GM19463 (cell line): Measurements from ENCODE around the gene FUT2.

ENCODE experiments used
- ATAC-seq: cut with Tn5 transposase; IDR thresholded peaks from one replicate; pipeline ENCODE4 v1.9.1; 2021; ENCODE audit warnings: mild to moderate bottlenecking, moderate library complexity; ENCODE audit not compliant: unreplicated experiment

Gene FUT2

DNA sequence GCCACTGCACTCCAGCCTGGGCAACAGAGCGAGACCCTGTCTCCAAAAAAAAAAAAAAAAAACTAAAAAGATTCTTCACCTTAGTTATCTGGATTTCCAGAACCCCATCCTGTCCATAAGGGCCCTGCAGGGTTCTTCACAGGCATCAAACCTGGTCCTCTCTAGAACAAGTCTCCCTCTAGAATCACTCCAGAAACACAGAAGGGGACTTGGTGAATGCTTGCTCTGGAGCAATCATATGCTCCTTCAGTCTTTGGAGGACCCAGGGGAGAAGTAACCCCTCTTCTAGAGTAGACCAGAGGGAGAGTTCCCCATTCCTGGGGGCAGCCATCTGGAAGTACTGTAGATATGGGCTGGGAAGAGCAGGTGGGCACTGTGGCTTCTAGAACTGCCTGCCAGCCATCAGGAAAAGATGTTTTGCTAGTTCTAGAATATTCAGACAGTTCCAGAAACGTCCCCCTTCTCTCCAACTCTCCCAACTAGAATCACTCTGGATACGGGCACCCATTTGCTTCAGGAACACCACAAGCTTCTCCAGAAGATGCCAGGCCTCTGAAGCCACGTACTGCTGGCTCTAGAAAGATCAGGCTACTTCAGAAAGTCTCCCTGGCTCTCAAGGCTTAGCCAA is 53.9 kb downstream of the FUT2 start:
- ATAC-seq, result no peak

DNA sequence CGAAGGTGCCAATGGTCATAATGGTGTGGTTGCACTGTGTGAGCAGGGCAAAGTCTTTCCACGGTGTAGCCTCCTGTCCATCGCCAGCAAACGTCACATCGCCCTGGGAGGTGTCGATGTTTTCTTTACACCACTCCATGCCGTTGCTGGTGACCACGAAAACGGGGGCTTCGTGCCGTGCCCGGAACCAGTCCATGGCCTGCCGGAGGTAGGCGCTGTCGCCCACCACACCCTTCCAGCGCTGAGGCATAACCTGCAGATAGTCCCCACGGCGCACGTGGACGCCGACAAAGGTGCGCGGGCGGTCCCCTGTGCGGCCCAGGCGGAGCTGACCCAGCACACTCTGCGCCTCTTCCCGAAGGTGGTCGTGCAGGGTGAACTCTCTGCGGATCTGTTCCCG is 54.6 kb downstream of the FUT2 start:
- no peak for ATAC-seq

DNA sequence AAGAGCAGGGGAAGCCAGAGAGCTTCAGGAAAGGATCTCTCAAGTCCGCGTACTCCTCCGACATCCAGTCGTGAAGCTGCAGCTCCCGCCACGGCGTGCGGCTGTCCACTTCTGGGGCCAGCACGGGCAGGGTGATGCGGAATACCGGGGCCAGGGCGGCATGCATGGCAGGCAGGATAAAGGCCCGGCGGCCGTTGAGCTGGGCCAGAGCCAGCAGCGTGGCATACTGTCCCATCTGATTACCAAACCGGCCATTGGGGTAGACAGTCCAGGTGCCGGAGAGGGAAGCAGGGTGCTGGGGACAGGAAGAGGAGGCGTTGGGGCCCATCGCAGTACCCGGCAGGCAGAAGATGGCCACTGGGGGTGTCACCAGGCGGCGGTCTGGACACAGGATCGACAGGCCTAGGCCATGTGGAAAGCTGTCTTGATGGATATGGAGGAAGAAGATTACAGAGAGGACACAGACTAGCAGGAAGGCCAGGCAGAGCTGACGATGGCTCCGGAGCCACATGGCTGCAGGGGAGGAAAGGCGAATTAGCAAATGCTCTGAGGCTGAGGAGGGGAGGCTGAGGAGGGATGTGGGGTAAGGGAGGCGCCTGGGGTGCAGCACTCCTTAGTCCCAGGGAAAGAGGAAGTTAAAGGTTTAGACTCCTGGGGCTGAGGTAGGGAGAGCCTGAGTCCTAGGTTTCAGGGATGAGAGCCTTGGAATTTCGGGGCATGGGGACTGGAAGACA is 55.2 kb downstream of the FUT2 start:
- ATAC-seq, result no peak

DNA sequence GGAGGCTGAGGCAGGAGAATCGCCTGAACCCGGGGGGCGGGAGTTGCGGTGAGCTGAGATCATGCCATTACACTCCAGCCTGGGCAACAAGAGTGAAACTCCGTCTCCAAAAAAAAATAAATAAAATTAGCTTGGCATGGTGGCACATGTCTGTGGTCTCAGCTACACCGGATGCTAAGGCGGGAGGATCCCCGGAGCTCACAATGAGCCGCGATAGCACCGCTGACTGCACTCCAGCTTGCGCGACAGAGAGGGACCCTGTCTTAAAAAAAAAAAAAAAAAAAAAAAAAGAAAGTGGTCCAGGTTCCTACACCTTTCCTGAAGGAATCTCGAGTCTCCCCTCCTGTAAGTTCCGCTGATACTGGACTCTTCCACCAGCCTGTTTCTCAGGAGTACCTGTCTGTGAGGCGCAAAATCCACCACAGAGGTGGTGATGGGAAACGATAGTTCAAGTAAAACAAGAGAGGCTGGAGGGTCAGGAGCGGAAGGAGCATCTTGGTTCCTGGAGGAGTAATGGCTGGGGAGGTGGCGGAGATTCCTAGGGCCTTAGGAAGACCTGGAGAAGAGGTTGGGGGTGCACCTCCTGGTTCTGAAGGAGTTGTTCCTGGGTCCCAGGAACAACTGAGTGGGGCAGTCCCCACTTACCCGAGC is 56.2 kb downstream of the FUT2 start:
- no peak for ATAC-seq

DNA sequence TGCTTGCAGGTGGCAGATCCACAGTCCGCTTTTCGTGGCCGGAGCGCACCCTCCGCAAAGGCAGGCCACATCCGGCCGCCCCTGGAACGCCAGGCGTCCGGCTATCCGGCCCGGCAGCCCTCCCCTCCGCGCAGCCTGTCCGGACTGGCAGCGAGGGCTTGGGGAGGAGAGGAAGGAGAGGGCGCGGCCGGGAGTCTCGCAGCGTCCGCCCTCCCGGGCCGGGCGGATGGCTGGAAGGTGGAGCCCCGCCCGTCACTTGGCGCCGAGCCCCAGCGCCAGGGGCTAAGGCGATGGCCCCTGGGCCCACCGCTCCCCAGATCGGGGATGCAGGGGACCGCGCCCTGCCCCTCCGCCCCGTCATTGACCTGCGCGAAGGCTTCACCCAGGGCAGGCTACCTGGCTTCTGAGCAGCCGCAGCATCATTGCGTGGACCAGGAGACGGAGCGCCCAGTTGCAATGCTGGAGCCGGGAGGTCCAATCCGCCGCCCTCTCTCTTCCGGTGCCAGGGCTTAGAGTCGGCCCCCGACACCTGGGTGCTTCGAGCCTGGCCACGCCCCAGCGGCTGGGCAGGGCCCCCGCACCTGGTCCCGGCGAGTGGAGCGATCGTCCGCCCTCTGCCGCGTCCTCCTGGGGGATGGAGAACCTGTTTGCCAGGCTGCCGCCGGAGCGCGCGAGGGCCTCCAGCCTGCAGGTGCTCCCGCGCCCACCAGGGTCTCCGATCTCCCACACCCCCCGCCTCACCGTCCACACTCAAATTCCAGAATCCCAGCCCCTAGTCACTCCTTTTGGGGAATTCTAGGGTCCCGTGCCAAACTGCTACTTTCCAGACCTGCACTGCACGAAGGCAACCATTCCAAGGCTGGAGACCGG is 57.0 kb downstream of the FUT2 start, which contains the start of gene FUT1:
TSS of gene FUT1 (minus strand) at position 146 of the 870 bp plus-strand sequence. CDS start 1,360 bp downstream, outside the sequence.
- no peak for ATAC-seq

DNA sequence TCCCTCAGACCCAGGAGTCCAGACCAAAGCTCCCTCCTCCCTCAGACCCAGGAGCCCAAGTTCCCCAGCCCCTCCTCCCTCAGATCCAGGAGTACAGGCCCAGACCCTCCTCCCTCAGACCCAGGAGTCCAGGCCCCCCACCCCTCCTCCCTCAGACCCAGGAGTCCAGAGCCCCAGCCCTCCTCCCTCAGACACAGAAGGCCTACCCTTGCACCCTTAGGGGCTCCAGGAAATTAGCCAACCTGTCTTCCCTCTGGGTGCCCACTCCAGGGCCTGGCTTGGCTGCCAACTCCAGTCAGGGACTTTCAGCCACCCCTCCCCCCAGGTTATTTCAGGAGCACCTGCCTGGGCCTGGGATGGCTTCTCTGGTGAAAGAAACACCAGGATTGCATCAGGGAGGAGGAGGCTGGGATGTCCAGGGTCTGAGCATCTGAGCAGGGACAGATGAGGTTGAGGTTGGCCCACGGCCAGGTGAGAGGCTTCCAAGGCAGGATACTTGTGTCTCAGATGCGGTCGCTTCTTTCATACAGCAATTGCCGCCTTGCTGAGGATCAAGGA is 59.4 kb downstream of the FUT2 start, which contains the start of gene FGF21:
TSS of gene FGF21 (plus strand) at position 441 of the 558 bp plus-strand sequence. CDS start 713 bp downstream, outside the sequence.
- no peak for ATAC-seq
